ENCODE results near the gene PIK3C2G. TPM values are rescaled to one million over a fixed set of nuclear protein-coding genes. Genes with fewer than 3 reads are reported as not detected.
"Not testable (repeated sequence)": the region's sequence is repeated elsewhere in the genome, so short reads cannot be mapped to it uniquely, and the experiment has no call there.

Gene PIK3C2G
- total RNA-seq, 2 experiments from 2014 or later = not detected

- H3K36me3 ChIP-seq (ENCODE audit: insufficient read depth, low read length) = no peaks in the 10 kb centered on the region
- TF ChIP-seq EZH2phosphoT487 (IDR thresholded peaks at IDR 0.05; ENCODE audit: borderline replicate concordance, low read depth, low read length) (no peak), CTCF (conservative IDR thresholded peaks at IDR 0.05; ENCODE audit: low read length) (no peak)
- H3K79me2 ChIP-seq (ENCODE audit: insufficient read depth, low read depth, low read length) = no peaks in the 10 kb centered on the region
- H3K4me3 ChIP-seq (ENCODE audit: low read depth, low read length, poor library complexity, severe bottlenecking) = no peak overlapping the region
- no peaks in the 10 kb centered on the region for H3K4me1 ChIP-seq (ENCODE audit: insufficient read depth, low read length, poor library complexity, severe bottlenecking)
- intact Hi-C loops (cut with micrococcal nuclease; ENCODE audit: unreplicated experiment) = no loop called here
- H2AFZ ChIP-seq (ENCODE audit: low read length) = no peak overlapping the region
- no peak overlapping the region for H3K4me2 ChIP-seq (ENCODE audit: low read length)
- CTCF ChIA-PET (ENCODE audit: unreplicated experiment) = no interaction called here
- H3K9me2 ChIP-seq (ENCODE audit: insufficient read depth, low read length) = no peaks in the 10 kb centered on the region
- no peak overlapping the region for H3K27ac ChIP-seq (ENCODE audit: low read depth, low read length, poor library complexity, severe bottlenecking)
- no peaks in the 10 kb centered on the region for H3K9me3 ChIP-seq (ENCODE audit: low read length)
- POLR2A ChIA-PET = interaction anchor here (0.6 kb wide), 1 partner anchor 88 kb away, joined by 3 read pairs; no protein-coding TSS in a partner anchor
- no TSS peak for BruUV-seq (replicated peaks)
- no peaks in the 10 kb centered on the region for H4K20me1 ChIP-seq (ENCODE audit: insufficient read depth, low read length)
- DNase-seq (ENCODE audit: low spot score) = no peak
These were observed 423.1 kb downstream of the PIK3C2G start for GRCh38 chr12:18684430-18684829.

GRCh38 chr12:18689771-18690170, 428.5 kb downstream of the PIK3C2G start:
- DNase-seq (ENCODE audit: low spot score) = no peak
- H3K9me2 ChIP-seq (ENCODE audit: insufficient read depth, low read length) = no peaks in the 10 kb centered on the region
- H3K4me1 ChIP-seq (ENCODE audit: insufficient read depth, low read length, poor library complexity, severe bottlenecking) = no peaks in the 10 kb centered on the region
- H2AFZ ChIP-seq (ENCODE audit: low read length) = no peak overlapping the region
- ChIA-PET POLR2A (interaction anchor here (0.6 kb wide), 1 partner anchor 161 kb away, joined by 7 read pairs; no protein-coding TSS in a partner anchor), CTCF (ENCODE audit: unreplicated experiment) (no interaction called here)
- no peaks in the 10 kb centered on the region for H4K20me1 ChIP-seq (ENCODE audit: insufficient read depth, low read length)
- H3K79me2 ChIP-seq (ENCODE audit: insufficient read depth, low read depth, low read length) = no peaks in the 10 kb centered on the region
- BruUV-seq (replicated peaks) = no TSS peak
- no peak overlapping the region for H3K4me3 ChIP-seq (ENCODE audit: low read depth, low read length, poor library complexity, severe bottlenecking)
- H3K9me3 ChIP-seq (ENCODE audit: low read length) = no peaks in the 10 kb centered on the region
- H3K4me2 ChIP-seq (ENCODE audit: low read length) = no peak overlapping the region
- no peak overlapping the region for H3K27ac ChIP-seq (ENCODE audit: low read depth, low read length, poor library complexity, severe bottlenecking)
- intact Hi-C loops (cut with micrococcal nuclease; ENCODE audit: unreplicated experiment) = no loop called here
- H3K36me3 ChIP-seq (ENCODE audit: insufficient read depth, low read length) = no peaks in the 10 kb centered on the region
- TF ChIP-seq EZH2phosphoT487 (IDR thresholded peaks at IDR 0.05; ENCODE audit: borderline replicate concordance, low read depth, low read length) = no peak

- Histone ChIP-seq H3K36me3 (ENCODE audit: insufficient read depth, low read length) (no peaks in the 10 kb centered on the region), H3K4me1 (ENCODE audit: insufficient read depth, low read length, poor library complexity, severe bottlenecking) (no peaks in the 10 kb centered on the region), H2AFZ (ENCODE audit: low read length) (no peak overlapping the region), H3K4me3 (ENCODE audit: low read depth, low read length, poor library complexity, severe bottlenecking) (no peak overlapping the region), H3K27ac (ENCODE audit: low read depth, low read length, poor library complexity, severe bottlenecking) (no peak overlapping the region), H3K9me2 (ENCODE audit: insufficient read depth, low read length) (no peaks in the 10 kb centered on the region), H4K20me1 (ENCODE audit: insufficient read depth, low read length) (no peaks in the 10 kb centered on the region), H3K79me2 (ENCODE audit: insufficient read depth, low read depth, low read length) (no peaks in the 10 kb centered on the region), H3K4me2 (ENCODE audit: low read length) (no peak overlapping the region), H3K9me3 (ENCODE audit: low read length) (no peaks in the 10 kb centered on the region)
- intact Hi-C loops (cut with micrococcal nuclease; ENCODE audit: unreplicated experiment) = no loop called here
- no peak for TF ChIP-seq CTCF (conservative IDR thresholded peaks at IDR 0.05; ENCODE audit: low read length)
- TF ChIP-seq EZH2phosphoT487 (IDR thresholded peaks at IDR 0.05; ENCODE audit: borderline replicate concordance, low read depth, low read length) = no peak
- BruUV-seq (replicated peaks) = no TSS peak
- ChIA-PET CTCF (ENCODE audit: unreplicated experiment) (no interaction called here), POLR2A (no interaction called here)
- no peak for DNase-seq (ENCODE audit: low spot score)
These were observed 429.3 kb downstream of the PIK3C2G start for GRCh38 chr12:18690653-18691052.

- H3K4me2 ChIP-seq (ENCODE audit: low read length); H3K9me3 ChIP-seq (ENCODE audit: low read length); H3K4me1 ChIP-seq (ENCODE audit: insufficient read depth, low read length, poor library complexity, severe bottlenecking); BruUV-seq (replicated peaks); H3K27ac ChIP-seq (ENCODE audit: low read depth, low read length, poor library complexity, severe bottlenecking); H3K9me2 ChIP-seq (ENCODE audit: insufficient read depth, low read length); H2AFZ ChIP-seq (ENCODE audit: low read length); H3K79me2 ChIP-seq (ENCODE audit: insufficient read depth, low read depth, low read length); H3K36me3 ChIP-seq (ENCODE audit: insufficient read depth, low read length); intact Hi-C loops (cut with micrococcal nuclease; ENCODE audit: unreplicated experiment); POLR2A ChIA-PET; H4K20me1 ChIP-seq (ENCODE audit: insufficient read depth, low read length); CTCF ChIA-PET (ENCODE audit: unreplicated experiment); H3K4me3 ChIP-seq (ENCODE audit: low read depth, low read length, poor library complexity, severe bottlenecking); DNase-seq (ENCODE audit: low spot score): not testable (repeated sequence)
These were observed 432.7 kb downstream of the PIK3C2G start for GRCh38 chr12:18693986-18694385.
